GM19193 (cell line): ENCODE data around the gene TRNT1.

Experiments
- POLR2A ChIP-seq: IDR thresholded peaks from 4 replicates; pipeline ENCODE4 v1.6.1; 2011; ENCODE audit not compliant: insufficient read depth, insufficient read length; ENCODE audit errors: extremely low read depth

The TRNT1 gene

GRCh38 chr3:3189102-3189727, 62.5 kb downstream of the TRNT1 start:
- no peak for TF ChIP-seq POLR2A

GRCh38 chr3:3189961-3190360, 63.2 kb downstream of the TRNT1 start:
- no peak for TF ChIP-seq POLR2A

- no peak for TF ChIP-seq POLR2A
Observed at GRCh38 chr3:3191675-3192285, 65.0 kb downstream of the TRNT1 start.

GRCh38 chr3:3192286-3192675, 65.5 kb downstream of the TRNT1 start:
- no peak for TF ChIP-seq POLR2A

GRCh38 chr3:3194861-3195260, 68.1 kb downstream of the TRNT1 start:
- TF ChIP-seq POLR2A: no peak

- TF ChIP-seq POLR2A: no peak
Observed at GRCh38 chr3:3196148-3196861, 69.6 kb downstream of the TRNT1 start.
